Measurements from ENCODE around the gene SLBP.

Gene SLBP

GRCh38 chr4:1754336-1754735 is 42.2 kb upstream of the SLBP start:
- H3K4me1 ChIP-seq (ENCODE audit: control insufficient read depth, insufficient read depth, low read length) = no peaks in the 10 kb centered on the region
- H3K9ac ChIP-seq (ENCODE audit: low read depth, low read length) = no peak overlapping the region

GRCh38 chr4:1753697-1754311 is 41.7 kb upstream of the SLBP start:
- H3K4me2 ChIP-seq (ENCODE audit: low read length) = no peak overlapping the region
- H3K4me1 ChIP-seq (ENCODE audit: control insufficient read depth, insufficient read depth, low read length) = no peaks in the 10 kb centered on the region
- no peaks in the 10 kb centered on the region for H3K27me3 ChIP-seq (ENCODE audit: control insufficient read depth, insufficient read depth, low read length)
- H3K36me3 ChIP-seq (ENCODE audit: insufficient read depth, low read length) = no peaks in the 10 kb centered on the region
- no peaks in the 10 kb centered on the region for H3K9me3 ChIP-seq (replicated peaks; ENCODE audit: low read length)
- no peak overlapping the region for H3K9ac ChIP-seq (ENCODE audit: low read depth, low read length)
- H3K4me3 ChIP-seq (ENCODE audit: low read length) = no peak overlapping the region

More at GRCh38 chr4:1754336-1754735, 42.2 kb upstream of the SLBP start:
- Histone ChIP-seq H3K9me3 (replicated peaks; ENCODE audit: low read length) (no peaks in the 10 kb centered on the region), H3K27me3 (ENCODE audit: control insufficient read depth, insufficient read depth, low read length) (no peaks in the 10 kb centered on the region), H3K4me3 (ENCODE audit: low read length) (no peak overlapping the region), H3K4me2 (ENCODE audit: low read length) (no peak overlapping the region), H3K36me3 (ENCODE audit: insufficient read depth, low read length) (no peaks in the 10 kb centered on the region)

- Histone ChIP-seq H3K4me2 (ENCODE audit: low read length) (no peak overlapping the region), H3K9me3 (replicated peaks; ENCODE audit: low read length) (no peaks in the 10 kb centered on the region), H3K4me3 (ENCODE audit: low read length) (no peak overlapping the region), H3K4me1 (ENCODE audit: control insufficient read depth, insufficient read depth, low read length) (no peaks in the 10 kb centered on the region), H3K27me3 (ENCODE audit: control insufficient read depth, insufficient read depth, low read length) (no peaks in the 10 kb centered on the region), H3K9ac (ENCODE audit: low read depth, low read length) (no peak overlapping the region), H3K36me3 (ENCODE audit: insufficient read depth, low read length) (no peaks in the 10 kb centered on the region)
These were observed 41.2 kb upstream of the SLBP start for GRCh38 chr4:1753294-1753696.

GRCh38 chr4:1752284-1753041 is 40.3 kb upstream of the SLBP start:
- Histone ChIP-seq H3K4me1 (ENCODE audit: control insufficient read depth, insufficient read depth, low read length) (no peaks in the 10 kb centered on the region), H3K4me2 (ENCODE audit: low read length) (no peak overlapping the region), H3K27me3 (ENCODE audit: control insufficient read depth, insufficient read depth, low read length) (no peaks in the 10 kb centered on the region), H3K9ac (ENCODE audit: low read depth, low read length) (no peak overlapping the region), H3K36me3 (ENCODE audit: insufficient read depth, low read length) (no peaks in the 10 kb centered on the region), H3K9me3 (replicated peaks; ENCODE audit: low read length) (no peaks in the 10 kb centered on the region), H3K4me3 (ENCODE audit: low read length) (no peak overlapping the region)

- H3K4me1 ChIP-seq (ENCODE audit: control insufficient read depth, insufficient read depth, low read length) = no peaks in the 10 kb centered on the region
- H3K27me3 ChIP-seq (ENCODE audit: control insufficient read depth, insufficient read depth, low read length) = no peaks in the 10 kb centered on the region
- H3K4me3 ChIP-seq (ENCODE audit: low read length) = no peak overlapping the region
- no peak overlapping the region for H3K4me2 ChIP-seq (ENCODE audit: low read length)
- H3K9me3 ChIP-seq (replicated peaks; ENCODE audit: low read length) = no peaks in the 10 kb centered on the region
- no peaks in the 10 kb centered on the region for H3K36me3 ChIP-seq (ENCODE audit: insufficient read depth, low read length)
- H3K9ac ChIP-seq (ENCODE audit: low read depth, low read length) = no peak overlapping the region
These were observed 39.8 kb upstream of the SLBP start for GRCh38 chr4:1751919-1752283.

GRCh38 chr4:1751155-1751918 is 39.2 kb upstream of the SLBP start:
- Histone ChIP-seq H3K4me3 (ENCODE audit: low read length) (no peak overlapping the region), H3K4me1 (ENCODE audit: control insufficient read depth, insufficient read depth, low read length) (no peaks in the 10 kb centered on the region), H3K36me3 (ENCODE audit: insufficient read depth, low read length) (no peaks in the 10 kb centered on the region), H3K9me3 (replicated peaks; ENCODE audit: low read length) (no peaks in the 10 kb centered on the region), H3K4me2 (ENCODE audit: low read length) (no peak overlapping the region), H3K9ac (ENCODE audit: low read depth, low read length) (no peak overlapping the region), H3K27me3 (ENCODE audit: control insufficient read depth, insufficient read depth, low read length) (no peaks in the 10 kb centered on the region)

GRCh38 chr4:1750381-1751154 is 38.4 kb upstream of the SLBP start:
- Histone ChIP-seq H3K36me3 (ENCODE audit: insufficient read depth, low read length) (no peaks in the 10 kb centered on the region), H3K27me3 (ENCODE audit: control insufficient read depth, insufficient read depth, low read length) (no peaks in the 10 kb centered on the region), H3K9me3 (replicated peaks; ENCODE audit: low read length) (no peaks in the 10 kb centered on the region), H3K4me2 (ENCODE audit: low read length) (no peak overlapping the region), H3K4me3 (ENCODE audit: low read length) (no peak overlapping the region), H3K4me1 (ENCODE audit: control insufficient read depth, insufficient read depth, low read length) (no peaks in the 10 kb centered on the region), H3K9ac (ENCODE audit: low read depth, low read length) (no peak overlapping the region)

- H3K36me3 ChIP-seq (ENCODE audit: insufficient read depth, low read length) = peaks cover 3% of the 10 kb centered on the region
- no peaks in the 10 kb centered on the region for H3K9me3 ChIP-seq (replicated peaks; ENCODE audit: low read length)
- H3K27me3 ChIP-seq (ENCODE audit: control insufficient read depth, insufficient read depth, low read length) = no peaks in the 10 kb centered on the region
- H3K4me2 ChIP-seq (ENCODE audit: low read length) = no peak overlapping the region
- H3K4me3 ChIP-seq (ENCODE audit: low read length) = no peak overlapping the region
- no peaks in the 10 kb centered on the region for H3K4me1 ChIP-seq (ENCODE audit: control insufficient read depth, insufficient read depth, low read length)
- no peak overlapping the region for H3K9ac ChIP-seq (ENCODE audit: low read depth, low read length)
These were observed 37.7 kb upstream of the SLBP start for GRCh38 chr4:1749826-1750225.

- Histone ChIP-seq H3K9ac (ENCODE audit: low read depth, low read length) (no peak overlapping the region), H3K4me2 (ENCODE audit: low read length) (no peak overlapping the region), H3K9me3 (replicated peaks; ENCODE audit: low read length) (no peaks in the 10 kb centered on the region), H3K4me1 (ENCODE audit: control insufficient read depth, insufficient read depth, low read length) (no peaks in the 10 kb centered on the region), H3K27me3 (ENCODE audit: control insufficient read depth, insufficient read depth, low read length) (no peaks in the 10 kb centered on the region), H3K4me3 (ENCODE audit: low read length) (no peak overlapping the region), H3K36me3 (ENCODE audit: insufficient read depth, low read length) (peaks cover 5% of the 10 kb centered on the region)
These were observed 37.3 kb upstream of the SLBP start for GRCh38 chr4:1749370-1749769.

GRCh38 chr4:1748465-1748995 is 36.4 kb upstream of the SLBP start:
- H3K27me3 ChIP-seq (ENCODE audit: control insufficient read depth, insufficient read depth, low read length) = no peaks in the 10 kb centered on the region
- H3K4me3 ChIP-seq (ENCODE audit: low read length) = no peak overlapping the region
- H3K36me3 ChIP-seq (ENCODE audit: insufficient read depth, low read length) = peaks cover 12% of the 10 kb centered on the region
- H3K9ac ChIP-seq (ENCODE audit: low read depth, low read length) = no peak overlapping the region
- no peaks in the 10 kb centered on the region for H3K9me3 ChIP-seq (replicated peaks; ENCODE audit: low read length)
- peak overlapping the region; percentile 37 for H3K4me2 ChIP-seq (ENCODE audit: low read length)
- no peaks in the 10 kb centered on the region for H3K4me1 ChIP-seq (ENCODE audit: control insufficient read depth, insufficient read depth, low read length)

- Histone ChIP-seq H3K9me3 (replicated peaks; ENCODE audit: low read length) (no peaks in the 10 kb centered on the region), H3K27me3 (ENCODE audit: control insufficient read depth, insufficient read depth, low read length) (no peaks in the 10 kb centered on the region), H3K9ac (ENCODE audit: low read depth, low read length) (no peak overlapping the region), H3K4me1 (ENCODE audit: control insufficient read depth, insufficient read depth, low read length) (no peaks in the 10 kb centered on the region), H3K4me3 (ENCODE audit: low read length) (no peak overlapping the region), H3K4me2 (ENCODE audit: low read length) (no peak overlapping the region), H3K36me3 (ENCODE audit: insufficient read depth, low read length) (peaks cover 14% of the 10 kb centered on the region)
These were observed 35.5 kb upstream of the SLBP start for GRCh38 chr4:1747603-1747967.
